NCI-H2081 treated with DMSO at 0.1 percent for 48 hours (cell line): Measurements from ENCODE around the gene TBC1D22A.

Source experiments
- DNase-seq: peaks from one replicate; lab custom pipeline; 2025; lab: John Stamatoyannopoulos, UW

The TBC1D22A gene

GRCh38 chr22:46737105-46737975 is 25.1 kb upstream of the TBC1D22A start:
- DNase-seq: no peak

- DNase-seq: no peak
Observed at GRCh38 chr22:46737976-46738646, 24.3 kb upstream of the TBC1D22A start, which contains the start of gene CERK. CERK (minus strand) TSS chr22:46738252; CDS start chr22:46738148, 104 bp downstream.

DNA sequence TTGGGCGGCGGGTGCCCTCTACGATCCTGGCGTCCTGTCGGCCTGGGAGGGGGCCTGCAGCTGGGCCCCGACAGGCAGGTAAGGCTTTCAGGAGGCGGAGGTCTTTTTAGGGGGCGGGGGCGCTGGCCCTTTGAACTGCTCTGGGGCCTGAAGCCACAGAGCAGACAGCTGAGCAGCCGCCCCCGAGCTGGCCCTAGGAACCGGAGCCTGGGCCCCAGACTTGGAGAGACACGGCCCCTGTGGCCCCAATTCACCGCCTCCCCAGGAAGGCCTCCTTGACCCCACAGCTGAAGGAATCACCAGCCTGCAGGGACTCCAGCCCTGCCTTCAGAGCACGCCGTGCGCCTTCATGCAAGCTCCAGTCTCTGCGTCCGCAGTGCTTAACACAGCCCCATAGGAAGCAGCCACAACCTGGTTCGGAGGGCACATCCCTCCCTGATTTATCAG is 23.8 kb upstream of the TBC1D22A start:
- no peak for DNase-seq

DNA sequence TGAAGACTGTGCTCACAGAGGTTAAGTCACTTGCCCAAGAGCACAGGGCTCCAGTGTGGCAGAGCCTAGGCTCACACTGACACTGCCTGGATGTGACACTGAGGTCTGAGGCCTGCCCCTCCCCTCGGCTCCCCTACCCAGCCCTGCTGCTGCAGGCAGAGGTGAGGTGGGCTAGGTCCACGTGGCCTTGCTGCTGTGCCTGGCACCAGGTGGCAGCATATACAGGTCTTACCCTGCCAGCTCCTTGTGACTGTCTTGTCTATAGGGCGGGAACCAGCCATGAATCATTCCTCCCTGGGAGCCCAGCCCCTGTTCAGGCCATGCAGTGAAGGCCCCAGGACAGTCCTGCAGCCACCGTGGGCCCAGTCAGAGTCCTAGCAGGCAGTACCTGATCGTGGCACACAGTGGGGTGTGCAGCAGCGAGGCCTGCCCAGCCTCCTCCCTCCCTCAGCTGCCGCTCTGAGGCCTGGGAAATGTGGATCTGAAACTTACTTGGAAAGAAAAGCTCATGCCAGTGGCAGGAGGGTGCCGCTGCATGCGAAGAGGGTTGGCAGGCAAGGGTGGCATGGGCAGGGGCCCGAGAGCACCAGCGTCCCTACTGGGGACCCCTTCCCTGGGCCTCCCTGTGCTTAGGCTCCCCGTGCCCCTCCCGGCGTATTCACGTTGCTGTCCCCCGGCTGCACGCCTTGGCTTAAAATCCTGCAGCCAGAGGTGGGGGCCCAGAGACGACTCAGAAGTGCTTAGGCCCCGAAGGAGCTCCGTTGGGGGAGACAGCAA is 23.2 kb upstream of the TBC1D22A start:
- DNase-seq: no peak

GRCh38 chr22:46740910-46741780 is 21.3 kb upstream of the TBC1D22A start:
- DNase-seq: no peak

DNA sequence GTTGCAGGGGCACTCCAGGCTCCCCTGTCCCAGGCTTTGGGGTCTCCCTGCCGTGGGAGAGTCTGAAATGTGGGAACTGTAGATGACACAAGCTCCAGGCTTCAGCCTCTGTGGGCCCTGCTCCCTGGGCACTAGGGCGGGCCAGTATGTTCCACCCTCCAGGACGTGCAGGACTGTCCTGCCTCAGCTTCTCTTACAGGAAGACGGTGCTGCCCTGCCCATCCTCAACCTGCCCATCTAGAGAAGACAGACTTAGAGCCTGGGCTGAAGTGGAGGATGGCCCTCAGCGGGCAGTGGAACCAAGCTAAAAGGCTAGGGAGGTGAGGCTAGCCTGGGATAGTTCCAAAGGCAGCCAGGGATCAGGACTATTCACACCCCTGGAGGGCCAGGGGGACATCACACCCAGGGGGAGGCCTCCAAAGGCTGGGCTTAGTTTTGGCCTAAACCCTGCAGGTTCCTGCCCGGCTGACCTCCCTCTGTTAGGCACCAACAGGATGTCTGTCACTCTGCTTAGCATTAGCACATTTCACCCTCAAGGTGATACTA is 20.4 kb upstream of the TBC1D22A start:
- DNase-seq: no peak

DNA sequence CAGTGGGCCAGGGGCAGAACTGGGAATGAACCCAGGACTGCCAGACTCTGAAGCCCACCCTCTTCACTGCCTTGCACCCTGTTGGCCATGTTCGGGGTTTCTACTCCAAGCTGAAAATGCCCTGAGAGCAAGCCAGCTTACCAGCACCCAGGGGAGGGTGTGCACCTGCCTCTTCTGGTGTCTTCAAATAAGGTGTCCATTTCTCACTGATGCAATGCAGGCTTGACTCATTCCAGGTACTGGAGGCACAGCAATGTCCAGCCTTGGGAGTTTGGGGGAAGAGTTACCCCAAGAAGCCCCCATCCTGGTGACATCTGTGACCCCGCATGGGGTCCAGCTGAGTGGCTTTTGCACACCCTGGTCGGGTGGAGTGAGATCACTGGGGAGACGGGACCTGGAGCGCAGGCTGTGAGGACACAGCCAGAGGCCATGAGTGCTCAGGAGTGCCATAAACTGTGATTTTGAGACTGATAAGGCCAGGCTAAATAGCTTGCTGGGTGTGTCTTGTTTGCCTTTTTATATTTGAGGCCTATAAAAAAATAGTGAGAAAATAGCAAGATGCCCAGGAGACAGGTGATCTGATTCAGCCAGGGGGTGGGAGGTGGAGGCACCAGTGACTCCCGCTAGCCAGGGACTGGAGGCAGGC is 19.8 kb upstream of the TBC1D22A start:
- no peak for DNase-seq

DNA sequence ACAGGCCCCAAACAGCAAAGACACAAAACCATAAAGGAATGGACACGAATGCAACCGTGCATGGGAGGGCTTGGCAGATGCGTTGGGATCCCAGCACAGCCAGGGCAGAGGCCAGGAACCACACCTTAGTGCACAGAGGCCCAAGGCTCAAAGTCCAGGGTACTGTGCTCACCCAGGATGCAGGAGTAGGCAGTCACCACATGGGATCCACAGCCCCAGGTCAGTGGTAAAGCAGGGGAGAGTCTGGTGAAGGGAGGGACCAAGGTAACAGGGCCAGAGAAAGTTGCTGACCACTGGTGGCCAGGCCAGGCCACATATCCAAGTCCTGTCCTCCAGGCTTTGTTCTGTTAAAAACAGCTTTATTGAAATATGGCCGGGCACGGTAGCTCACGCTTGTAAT is 17.9 kb upstream of the TBC1D22A start:
- no peak for DNase-seq

DNA sequence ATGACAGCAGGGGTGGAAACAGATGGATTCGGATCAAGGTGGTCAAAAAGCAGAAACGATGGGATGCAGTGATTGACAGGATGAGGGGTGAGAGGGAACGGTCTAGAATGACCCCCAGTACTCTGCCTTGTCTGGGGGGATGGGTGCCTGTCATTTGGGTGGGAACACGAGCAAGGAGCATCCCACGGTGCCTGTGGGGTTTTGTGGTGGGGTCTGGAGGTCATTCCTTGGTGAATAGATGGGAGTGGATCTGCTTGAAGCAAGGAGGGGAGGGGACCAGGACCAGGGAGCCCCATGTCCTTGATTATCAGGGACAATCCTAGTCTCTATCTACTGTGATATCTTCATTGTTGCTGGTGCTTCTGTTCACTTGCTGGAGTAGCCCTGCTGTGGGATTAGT is 16.3 kb upstream of the TBC1D22A start:
- no peak for DNase-seq

DNA sequence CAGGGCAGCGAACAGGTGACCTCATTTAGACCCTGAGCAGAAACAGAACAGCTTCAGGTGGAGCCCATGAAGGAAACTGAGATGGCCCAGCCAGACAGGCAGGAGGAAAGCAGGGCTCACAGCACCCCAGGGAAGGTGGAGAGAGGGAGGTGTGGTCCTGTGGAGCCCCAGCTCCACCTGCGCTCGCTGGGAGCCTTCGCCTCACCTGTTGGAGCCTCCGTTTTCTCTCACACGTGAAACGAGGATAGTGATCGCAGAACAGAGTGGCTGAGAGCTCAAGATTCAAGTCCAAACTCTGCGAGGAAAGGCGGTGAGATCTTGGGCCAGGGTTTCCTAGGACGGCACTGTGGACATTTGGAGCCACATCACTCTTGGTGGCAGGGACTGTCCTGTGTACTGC is 15.8 kb upstream of the TBC1D22A start:
- DNase-seq: no peak

GRCh38 chr22:46747646-46748045 is 14.8 kb upstream of the TBC1D22A start:
- no peak for DNase-seq

DNA sequence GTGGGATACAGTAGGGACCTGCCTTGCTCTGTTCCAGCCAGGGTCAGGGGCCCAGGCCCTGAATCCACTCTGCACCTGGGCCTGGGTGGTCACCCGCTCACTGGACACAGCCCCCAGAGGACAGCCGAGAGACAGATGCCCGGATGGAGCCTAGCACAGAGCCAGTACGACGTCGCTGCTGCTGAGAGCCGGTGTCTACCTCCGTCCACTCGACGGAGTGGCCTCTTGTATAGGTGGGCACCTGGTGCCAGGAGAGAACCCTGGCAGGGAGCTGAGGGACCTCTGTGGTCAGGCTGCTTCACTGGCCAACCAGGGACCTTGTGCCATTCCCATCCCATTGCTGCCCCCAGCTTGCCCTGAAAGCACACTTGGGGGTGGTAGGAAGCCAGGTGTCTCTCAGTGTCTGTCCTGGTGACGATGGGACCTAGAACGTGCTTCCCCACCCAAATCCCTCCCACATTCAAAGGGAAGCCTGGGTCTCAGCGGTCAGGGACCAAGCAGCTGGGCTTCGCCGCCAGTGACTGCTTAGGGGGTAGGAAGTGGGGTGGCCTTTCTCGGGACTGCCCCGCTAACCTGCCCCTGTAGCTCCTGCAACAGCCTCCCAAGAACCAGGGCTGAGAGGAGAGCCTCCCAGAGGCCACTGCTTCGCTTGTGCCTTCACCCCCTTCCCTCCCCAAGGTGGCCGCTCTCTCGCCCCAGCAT is 14.1 kb upstream of the TBC1D22A start:
- no peak for DNase-seq

DNA sequence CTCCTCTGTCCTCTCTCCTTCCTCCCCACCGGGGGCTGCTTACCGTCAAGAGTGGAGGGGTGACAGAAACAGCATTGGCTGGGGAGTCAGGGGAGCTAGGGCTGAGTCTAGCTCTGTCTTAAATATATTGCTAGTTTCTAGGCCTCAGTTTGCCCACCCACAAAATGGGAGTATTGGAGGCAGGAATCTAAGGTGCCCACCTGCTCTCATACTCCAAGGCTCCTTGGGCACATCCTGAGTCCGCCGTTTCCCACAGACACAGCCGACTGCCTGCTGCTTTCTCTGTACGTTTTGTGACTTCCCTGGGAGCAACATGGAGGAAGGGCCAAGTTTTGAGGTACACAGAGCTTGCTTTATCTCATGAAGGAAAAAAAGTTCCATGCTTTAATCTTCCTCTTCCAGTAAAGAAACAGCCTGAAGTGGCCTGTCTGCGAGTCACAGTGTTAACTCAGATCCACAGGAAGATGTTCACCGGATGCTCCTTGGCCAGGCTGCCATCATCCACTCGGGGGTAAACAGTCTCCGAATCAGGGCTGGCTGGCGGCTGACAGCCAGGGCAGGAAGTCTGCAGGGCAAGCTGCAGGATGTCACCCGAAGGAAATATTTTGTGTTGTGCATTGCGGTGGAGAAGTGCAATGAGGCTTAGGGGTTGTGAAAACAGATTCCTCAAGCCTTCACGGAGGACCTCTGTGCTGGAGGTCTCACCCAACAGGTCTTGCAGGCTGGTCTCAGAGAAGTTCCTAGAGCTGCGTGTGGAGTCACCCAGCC is 13.4 kb upstream of the TBC1D22A start:
- no peak for DNase-seq

GRCh38 chr22:46749682-46750529 is 12.5 kb upstream of the TBC1D22A start:
- DNase-seq: no peak

- DNase-seq: no peak
Observed at GRCh38 chr22:46750530-46750800, 12.0 kb upstream of the TBC1D22A start.

DNA sequence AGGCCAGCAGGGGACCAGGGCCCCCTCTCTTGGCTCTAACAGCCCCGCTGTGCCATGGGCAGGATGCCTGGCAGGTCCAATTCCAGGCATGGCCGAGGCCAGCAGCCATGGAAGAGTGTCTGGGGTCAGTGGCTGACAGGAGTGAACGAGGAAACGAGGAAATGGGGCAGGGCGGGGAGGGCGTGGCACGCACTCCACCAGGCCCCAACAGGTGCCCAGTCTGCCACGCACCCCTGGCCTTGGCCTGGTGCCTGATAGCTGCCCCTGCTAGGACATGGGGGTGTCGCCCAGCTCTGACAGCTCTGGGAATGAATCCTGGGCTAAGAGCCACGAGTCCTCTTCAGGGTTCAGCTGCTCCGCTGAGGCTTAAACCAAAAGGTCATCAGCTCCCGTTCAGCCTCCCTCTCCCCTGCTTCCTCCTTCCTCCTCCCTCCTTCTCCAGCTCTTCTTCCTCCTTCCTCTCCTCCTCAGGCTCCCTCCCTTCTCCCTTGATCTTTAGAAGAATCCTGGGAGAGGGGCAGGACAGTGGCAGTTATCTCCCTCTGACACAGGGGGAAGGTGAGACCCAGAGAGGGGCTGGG is 11.5 kb upstream of the TBC1D22A start:
- DNase-seq: no peak

DNA sequence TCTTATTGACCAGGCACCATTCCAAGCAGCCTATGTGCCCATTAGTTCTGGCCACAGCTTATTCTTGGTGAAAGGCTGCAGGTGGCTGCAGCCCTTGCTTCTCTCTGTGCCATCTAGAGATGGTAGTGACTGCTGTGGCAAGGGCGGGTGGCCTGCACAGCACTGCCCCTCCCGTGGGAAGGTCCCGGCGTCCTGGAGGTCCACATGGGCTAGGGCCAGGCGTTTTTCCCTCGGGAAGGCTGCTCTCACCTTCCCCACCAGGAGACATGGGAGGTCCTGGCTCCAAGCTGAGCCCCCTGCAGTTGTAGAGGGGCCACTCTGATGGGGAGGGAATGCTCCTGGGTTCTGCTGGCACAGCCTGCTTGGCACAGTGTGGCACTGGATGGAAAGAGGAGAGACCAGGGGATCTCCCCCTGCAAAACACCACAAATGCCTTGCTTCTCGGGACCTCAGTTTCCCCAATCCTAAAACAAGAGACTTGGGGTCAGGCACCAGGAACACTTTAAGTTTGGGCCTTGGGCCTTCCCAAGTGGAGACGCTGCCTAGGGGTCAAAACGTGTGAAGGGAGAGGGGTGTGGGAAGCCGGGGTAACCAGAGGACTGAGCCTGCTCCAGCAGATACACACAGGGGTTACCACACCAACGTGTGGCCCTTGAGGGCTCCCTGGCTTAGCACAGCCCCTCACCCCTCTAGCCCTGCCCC is 10.0 kb upstream of the TBC1D22A start:
- no peak for DNase-seq

DNA sequence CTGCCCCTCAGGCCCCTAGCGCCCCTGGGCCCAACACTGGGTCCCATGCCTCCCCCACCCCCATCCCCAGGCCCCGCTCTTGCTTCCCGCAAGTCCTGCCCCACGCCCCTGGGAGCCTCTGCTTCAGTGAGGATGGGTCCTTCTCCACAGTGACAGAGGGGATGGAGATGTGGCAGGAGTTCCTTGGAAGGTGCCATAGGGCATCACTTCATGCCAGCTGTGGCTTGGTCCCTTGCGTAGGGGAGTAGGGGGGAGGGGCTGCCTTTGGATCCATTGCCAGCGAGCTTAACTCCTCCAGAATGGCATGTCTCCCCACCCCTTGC is 9.5 kb upstream of the TBC1D22A start:
- DNase-seq: no peak
